ENCODE data around the gene FLT1. TPM values are rescaled to one million over a fixed set of nuclear protein-coding genes. Genes with fewer than 3 reads are reported as not detected.

FLT1 gene
- total RNA-seq, 1 donor from 2014 or later, result not detected

GRCh38 chr13:28358708-28359107 lies 136.2 kb downstream of the FLT1 start:
- Mint-ChIP-seq H3K4me1 (no peaks in the 10 kb centered on the region), H3K9me3 (peaks cover 3% of the 10 kb centered on the region), H3K27ac (ENCODE audit: unreplicated experiment) (no peak overlapping the region), H3K36me3 (ENCODE audit: low read depth) (no peaks in the 10 kb centered on the region), H3K27me3 (ENCODE audit: low read depth) (peaks cover 2% of the 10 kb centered on the region), H3K4me3 (no peak overlapping the region)
- DNase-seq (ENCODE audit: low read depth, low spot score), result no peak
- TF ChIP-seq CTCF (conservative IDR thresholded peaks at IDR 0.05), result no peak

- no peak for TF ChIP-seq CTCF (conservative IDR thresholded peaks at IDR 0.05)
- Mint-ChIP-seq H3K4me3 (no peak overlapping the region), H3K27ac (ENCODE audit: unreplicated experiment) (no peak overlapping the region), H3K27me3 (ENCODE audit: low read depth) (peaks cover 2% of the 10 kb centered on the region), H3K4me1 (no peaks in the 10 kb centered on the region), H3K9me3 (peaks cover 3% of the 10 kb centered on the region), H3K36me3 (ENCODE audit: low read depth) (no peaks in the 10 kb centered on the region)
- no peak for DNase-seq (ENCODE audit: low read depth, low spot score)
Observed at GRCh38 chr13:28357911-28358433, 137.0 kb downstream of the FLT1 start.

GRCh38 chr13:28357247-28357825 lies 137.6 kb downstream of the FLT1 start:
- H3K36me3 Mint-ChIP-seq (ENCODE audit: low read depth), result no peaks in the 10 kb centered on the region
- no peak overlapping the region for H3K27ac Mint-ChIP-seq (ENCODE audit: unreplicated experiment)
- peaks cover 2% of the 10 kb centered on the region for H3K27me3 Mint-ChIP-seq (ENCODE audit: low read depth)
- H3K9me3 Mint-ChIP-seq, result peaks cover 3% of the 10 kb centered on the region
- no peaks in the 10 kb centered on the region for H3K4me1 Mint-ChIP-seq
- no peak for DNase-seq (ENCODE audit: low read depth, low spot score)
- no peak overlapping the region for H3K4me3 Mint-ChIP-seq
- no peak for TF ChIP-seq CTCF (conservative IDR thresholded peaks at IDR 0.05)

- Mint-ChIP-seq H3K4me1 (no peaks in the 10 kb centered on the region), H3K27ac (ENCODE audit: unreplicated experiment) (no peak overlapping the region), H3K36me3 (ENCODE audit: low read depth) (no peaks in the 10 kb centered on the region), H3K9me3 (peaks cover 3% of the 10 kb centered on the region), H3K4me3 (no peak overlapping the region), H3K27me3 (ENCODE audit: low read depth) (no peaks in the 10 kb centered on the region)
- no peak for TF ChIP-seq CTCF (conservative IDR thresholded peaks at IDR 0.05)
- no peak for DNase-seq (ENCODE audit: low read depth, low spot score)
Observed at GRCh38 chr13:28356561-28357021, 138.3 kb downstream of the FLT1 start.

- H3K27me3 Mint-ChIP-seq (ENCODE audit: low read depth), result no peaks in the 10 kb centered on the region
- no peaks in the 10 kb centered on the region for H3K4me1 Mint-ChIP-seq
- DNase-seq (ENCODE audit: low read depth, low spot score), result no peak
- peaks cover 3% of the 10 kb centered on the region for H3K9me3 Mint-ChIP-seq
- no peak overlapping the region for H3K27ac Mint-ChIP-seq (ENCODE audit: unreplicated experiment)
- H3K36me3 Mint-ChIP-seq (ENCODE audit: low read depth), result no peaks in the 10 kb centered on the region
- H3K4me3 Mint-ChIP-seq, result no peak overlapping the region
- no peak for TF ChIP-seq CTCF (conservative IDR thresholded peaks at IDR 0.05)
Observed at GRCh38 chr13:28355822-28356371, 139.0 kb downstream of the FLT1 start.

Data from neural crest cell (in vitro differentiated cells).